Sigmoid colon (tissue), 7 donors: ENCODE measurements around the gene RPS27L. TPM values are rescaled to one million over a fixed set of nuclear protein-coding genes. Genes with fewer than 3 reads are reported as not detected.

Experiments used
- DNase-seq: peaks from one replicate; pipeline ENCODE4 v3.0.0-alpha.2; 2019
- H3K27ac ChIP-seq, 4 donors: fragments of 200-600 bp; sonication (generic); one replicate each; pipeline ENCODE4 v1.5.1; 2016 to 2019; ENCODE audit warnings: mild to moderate bottlenecking in 1 of 4
- H3K27me3 ChIP-seq, 3 donors: fragments of 200-600 bp; sonication (generic); one replicate each; pipeline ENCODE4 v1.5.1; 2019; ENCODE audit warnings: mild to moderate bottlenecking in 1 of 3
- H3K36me3 ChIP-seq, 4 donors: fragments of 200-600 bp; sonication (generic); one replicate each; pipeline ENCODE4 v1.5.1; 2016 to 2019
- H3K4me1 ChIP-seq, 4 donors: fragments of 200-600 bp; sonication (generic); one replicate each; pipeline ENCODE4 v1.5.1; 2017 to 2019
- H3K4me3 ChIP-seq, 4 donors: fragments of 200-600 bp; sonication (generic); one replicate each; pipeline ENCODE4 v1.5.1; 2017 to 2019; ENCODE audit warnings: mild to moderate bottlenecking in 2 of 4, moderate library complexity in 1 of 4
- H3K9me3 ChIP-seq, 4 donors: fragments of 200-600 bp in 3 of 4; sonication (generic) in 3 of 4; one replicate each; pipeline versions ENCODE4 v1.5.1 to v1.6.1; 2013 to 2019
- CTCF ChIP-seq, 4 experiments: fragments of 450-650 bp in 3 of 4; fragments of 200-600 bp in 1 of 4; IDR thresholded peaks; one replicate each; pipeline ENCODE4 v1.5.1; 2016 to 2019; ENCODE audit warnings: antibody characterized with exemption in 4 of 4, mild to moderate bottlenecking in 3 of 4, moderate library complexity in 2 of 4
- EP300 ChIP-seq, 4 donors: sonication (generic); formaldehyde crosslinking; IDR thresholded peaks; one replicate each; pipeline ENCODE4 v1.6.1; 2017; ENCODE audit warnings: antibody characterized with exemption in 4 of 4
- POLR2A ChIP-seq, 2 donors: fragments of 450-650 bp; IDR thresholded peaks; one replicate each; pipeline ENCODE4 v1.6.1; 2016; ENCODE audit warnings: antibody characterized with exemption in 2 of 2, mild to moderate bottlenecking in 2 of 2, moderate library complexity in 2 of 2
- POLR2AphosphoS5 ChIP-seq, 4 donors: sonication (generic); formaldehyde crosslinking; IDR thresholded peaks; one replicate each; pipeline ENCODE4 v1.6.1; 2017; ENCODE audit warnings: antibody characterized with exemption in 4 of 4
- WGBS, 2 donors: extraction: QIAGEN DNeasy Blood & Tissue Kit; methylation state at CpG; one replicate each; pipeline ENCODE4 v1.1.7; 2013; 5-methylcytosine and 5-hydroxymethylcytosine counted together
- intact Hi-C: fragments of 100-400 bp; cut with DNase I; formaldehyde crosslinking; loops from one replicate; pipeline ENCODE4 v1.15.1; 2023
- polyA plus RNA-seq, 3 donors: library from polyadenylated mRNA; stranded (reverse); fragments of 200-250 nt; gene quantifications; one replicate each; pipeline ENCODE4 v1.2.3, GENCODE V29; 2013
- total RNA-seq, 4 donors: library from RNA; depleted of rRNA; stranded (reverse); fragments of >200 nt; gene quantifications; one replicate each; pipeline ENCODE4 v1.1.0, GENCODE V29; 2016
- donor health status: healthy with polysubstance abuse.
- donor health status: Bipolar disorder and iron deficiency.
- donor health status: healthy.

The RPS27L gene
- total and polyA plus RNA-seq, 7 donors: 63.3 to 417 (median 194) TPM

GRCh38 chr15:63185206-63185605, 27.9 kb upstream of the RPS27L start:
- no peak overlapping the region for H3K27ac ChIP-seq
- H3K36me3 ChIP-seq: no peaks in the 10 kb centered on the region
- WGBS, 2 donors: 56 to 72% methylated on average over 2 of the region's 2 CpGs
- no peaks in the 10 kb centered on the region for H3K9me3 ChIP-seq
- H3K4me3 ChIP-seq: no peak overlapping the region
- TF ChIP-seq EP300 (IDR thresholded peaks at IDR 0.05): no peak
- no peak for TF ChIP-seq POLR2A (IDR thresholded peaks at IDR 0.05)
- TF ChIP-seq POLR2AphosphoS5 (IDR thresholded peaks at IDR 0.05): no peak
- TF ChIP-seq CTCF (IDR thresholded peaks at IDR 0.05): no peak
- no peak for DNase-seq
- no peaks in the 10 kb centered on the region for H3K27me3 ChIP-seq
- H3K4me1 ChIP-seq: peaks cover 0 to 11% (median 3%) of the 10 kb centered on the region in 4 donors
- intact Hi-C loops: no loop called here

GRCh38 chr15:63181648-63182047, 24.4 kb upstream of the RPS27L start:
- no peak for DNase-seq
- intact Hi-C loops: no loop called here

GRCh38 chr15:63180746-63181145, 23.5 kb upstream of the RPS27L start:
- TF ChIP-seq POLR2A (IDR thresholded peaks at IDR 0.05) (no peak), POLR2AphosphoS5 (IDR thresholded peaks at IDR 0.05) (no peak), CTCF (IDR thresholded peaks at IDR 0.05) (no peak), EP300 (IDR thresholded peaks at IDR 0.05) (no peak)
- H3K4me1 ChIP-seq: no peaks in the 10 kb centered on the region
- H3K27me3 ChIP-seq: no peaks in the 10 kb centered on the region
- no peaks in the 10 kb centered on the region for H3K9me3 ChIP-seq
- intact Hi-C loops: no loop called here
- no peak overlapping the region for H3K4me3 ChIP-seq
- DNase-seq: no peak
- 86 to 88% methylated on average over 2 of the region's 2 CpGs for WGBS, 2 donors
- H3K27ac ChIP-seq: no peak overlapping the region
- no peaks in the 10 kb centered on the region for H3K36me3 ChIP-seq

More at GRCh38 chr15:63181648-63182047, 24.4 kb upstream of the RPS27L start:
- 85 to 92% methylated on average over 2 of the region's 2 CpGs for WGBS, 2 donors
- Histone ChIP-seq H3K4me3 (no peak overlapping the region), H3K4me1 (no peaks in the 10 kb centered on the region), H3K27me3 (no peaks in the 10 kb centered on the region), H3K27ac (no peak overlapping the region), H3K36me3 (no peaks in the 10 kb centered on the region), H3K9me3 (no peaks in the 10 kb centered on the region)
- no peak for TF ChIP-seq POLR2A (IDR thresholded peaks at IDR 0.05)
- no peak for TF ChIP-seq CTCF (IDR thresholded peaks at IDR 0.05)
- TF ChIP-seq EP300 (IDR thresholded peaks at IDR 0.05): no peak
- no peak for TF ChIP-seq POLR2AphosphoS5 (IDR thresholded peaks at IDR 0.05)

GRCh38 chr15:63178034-63178433, 20.8 kb upstream of the RPS27L start:
- DNase-seq: no peak
- Histone ChIP-seq H3K4me3 (no peak overlapping the region), H3K36me3 (no peaks in the 10 kb centered on the region), H3K27me3 (no peaks in the 10 kb centered on the region), H3K9me3 (no peaks in the 10 kb centered on the region), H3K4me1 (no peaks in the 10 kb centered on the region), H3K27ac (no peak overlapping the region)
- intact Hi-C loops: no loop called here
- 30 to 62% methylated on average over 5 of the region's 5 CpGs for WGBS, 2 donors
- no peak for TF ChIP-seq CTCF (IDR thresholded peaks at IDR 0.05)
- TF ChIP-seq POLR2A (IDR thresholded peaks at IDR 0.05): no peak
- TF ChIP-seq POLR2AphosphoS5 (IDR thresholded peaks at IDR 0.05): no peak
- TF ChIP-seq EP300 (IDR thresholded peaks at IDR 0.05): no peak

GRCh38 chr15:63176302-63176701, 19.0 kb upstream of the RPS27L start:
- Histone ChIP-seq H3K27me3 (no peaks in the 10 kb centered on the region), H3K27ac (no peak overlapping the region), H3K4me1 (no peaks in the 10 kb centered on the region), H3K9me3 (no peaks in the 10 kb centered on the region), H3K4me3 (no peak overlapping the region), H3K36me3 (no peaks in the 10 kb centered on the region)
- 96 to 97% methylated on average over 3 of the region's 3 CpGs for WGBS, 2 donors
- DNase-seq: no peak
- TF ChIP-seq EP300 (IDR thresholded peaks at IDR 0.05) (no peak), CTCF (IDR thresholded peaks at IDR 0.05) (no peak), POLR2AphosphoS5 (IDR thresholded peaks at IDR 0.05) (no peak), POLR2A (IDR thresholded peaks at IDR 0.05) (no peak)
- intact Hi-C loops: no loop called here
